GM18519 (cell line): ENCODE measurements around the gene EIF3F.

Experiments used
- ATAC-seq: cut with Tn5 transposase; IDR thresholded peaks from one replicate; pipeline ENCODE4 v1.9.1; 2021; ENCODE audit warnings: mild to moderate bottlenecking, moderate library complexity; ENCODE audit not compliant: unreplicated experiment, low FRiP score

The EIF3F gene

GRCh38 chr11:8036002-8036802 lies 49.1 kb downstream of the EIF3F start:
- no peak for ATAC-seq

GRCh38 chr11:8036986-8037385 lies 49.8 kb downstream of the EIF3F start:
- ATAC-seq, result no peak

GRCh38 chr11:8038393-8038792 lies 51.3 kb downstream of the EIF3F start:
- ATAC-seq, result no peak

GRCh38 chr11:8038811-8039529 lies 51.8 kb downstream of the EIF3F start:
- ATAC-seq, result no peak

- no peak for ATAC-seq
These were observed 52.6 kb downstream of the EIF3F start for GRCh38 chr11:8039530-8040260.

GRCh38 chr11:8040261-8040920 lies 53.3 kb downstream of the EIF3F start:
- no peak for ATAC-seq

GRCh38 chr11:8040921-8041285 lies 53.8 kb downstream of the EIF3F start:
- ATAC-seq, result no peak

GRCh38 chr11:8041576-8041975 lies 54.4 kb downstream of the EIF3F start:
- no peak for ATAC-seq

GRCh38 chr11:8043756-8044155 lies 56.6 kb downstream of the EIF3F start:
- ATAC-seq, result no peak

- no peak for ATAC-seq
These were observed 58.7 kb downstream of the EIF3F start for GRCh38 chr11:8045839-8046238.

- no peak for ATAC-seq
These were observed 60.2 kb downstream of the EIF3F start for GRCh38 chr11:8047382-8047781.

- ATAC-seq, result no peak
These were observed 61.9 kb downstream of the EIF3F start for GRCh38 chr11:8049084-8049483.
